NB4 (cell line): Measurements from ENCODE around the gene COL24A1.

Source experiments
- DNase-seq: peaks from one replicate; pipeline ENCODE4 v3.0.0; 2010; ENCODE audit warnings: low read depth
- H3K4me3 ChIP-seq: one replicate; pipeline ENCODE4 v1.5.1; 2011; ENCODE audit warnings: mild to moderate bottlenecking, low read depth, low read length, moderate library complexity
- CTCF ChIP-seq: IDR thresholded peaks from one replicate; pipeline ENCODE4 v1.5.1; 2012; ENCODE audit warnings: low read depth, low read length
- MYC ChIP-seq: IDR thresholded peaks from 2 replicates; pipeline ENCODE4 v1.6.1; 2011; ENCODE audit warnings: low read depth, low read length
- POLR2A ChIP-seq: IDR thresholded peaks from 2 replicates; pipeline ENCODE4 v1.6.1; 2011; ENCODE audit warnings: mild to moderate bottlenecking; ENCODE audit not compliant: insufficient read length; ENCODE audit errors: extremely low read depth
- TF ChIP-seq, protein P1 (sequence below): IDR thresholded peaks from 2 replicates; pipeline ENCODE4 v1.6.1; 2011; ENCODE audit warnings: low read depth, low read length

COL24A1 gene

GRCh38 chr1:86067626-86068025 is 88.9 kb downstream of the COL24A1 start:
- no peak overlapping the region for H3K4me3 ChIP-seq
- DNase-seq: no peak
- TF ChIP-seq, protein P1, sequence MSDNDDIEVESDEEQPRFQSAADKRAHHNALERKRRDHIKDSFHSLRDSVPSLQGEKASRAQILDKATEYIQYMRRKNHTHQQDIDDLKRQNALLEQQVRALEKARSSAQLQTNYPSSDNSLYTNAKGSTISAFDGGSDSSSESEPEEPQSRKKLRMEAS: no peak
- TF ChIP-seq MYC: no peak
- no peak for TF ChIP-seq POLR2A
- no peak for TF ChIP-seq CTCF

DNA sequence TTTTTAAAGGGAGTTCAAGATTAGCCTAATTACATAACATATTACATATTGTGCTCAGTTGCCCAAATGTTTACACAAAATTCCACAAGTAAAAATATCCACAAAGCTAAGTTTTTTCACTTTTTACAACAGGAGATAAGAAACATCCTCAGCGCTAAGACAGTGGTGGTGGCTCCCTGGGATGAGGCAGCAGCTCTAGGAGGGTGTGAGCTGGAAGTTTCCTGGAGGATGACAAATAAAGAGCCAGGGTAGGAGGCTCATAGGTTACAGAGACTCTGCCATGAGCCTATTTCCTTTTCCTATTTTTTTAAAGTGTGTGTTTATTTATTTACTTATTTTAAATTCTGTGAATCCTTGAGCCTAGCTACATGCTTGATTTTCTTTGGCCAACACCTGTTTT is 91.7 kb downstream of the COL24A1 start:
- no peak for DNase-seq
- H3K4me3 ChIP-seq: no peak overlapping the region
- TF ChIP-seq, protein P1: no peak
- TF ChIP-seq MYC: no peak
- no peak for TF ChIP-seq POLR2A
- no peak for TF ChIP-seq CTCF

DNA sequence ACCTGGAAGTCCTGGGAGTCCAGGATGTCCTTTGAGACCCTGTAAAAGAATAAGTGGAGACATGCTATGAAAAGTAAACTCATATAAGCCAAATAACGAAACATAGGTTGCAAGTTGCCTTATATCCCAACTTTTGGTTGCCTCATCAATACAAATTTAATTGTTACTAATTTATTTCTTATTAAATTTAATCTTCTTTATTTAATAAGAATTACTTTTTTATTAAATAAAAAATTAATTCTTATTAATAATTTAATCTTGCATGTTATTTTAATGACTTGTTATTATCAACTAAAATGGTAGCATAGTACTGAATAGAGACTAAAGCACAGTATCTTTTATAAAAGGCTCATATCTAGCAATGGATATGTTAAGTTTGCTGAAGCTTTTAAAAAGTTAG is 92.9 kb downstream of the COL24A1 start:
- TF ChIP-seq POLR2A: no peak
- TF ChIP-seq CTCF: no peak
- TF ChIP-seq MYC: no peak
- TF ChIP-seq, protein P1: no peak
- H3K4me3 ChIP-seq: no peak overlapping the region
- no peak for DNase-seq

DNA sequence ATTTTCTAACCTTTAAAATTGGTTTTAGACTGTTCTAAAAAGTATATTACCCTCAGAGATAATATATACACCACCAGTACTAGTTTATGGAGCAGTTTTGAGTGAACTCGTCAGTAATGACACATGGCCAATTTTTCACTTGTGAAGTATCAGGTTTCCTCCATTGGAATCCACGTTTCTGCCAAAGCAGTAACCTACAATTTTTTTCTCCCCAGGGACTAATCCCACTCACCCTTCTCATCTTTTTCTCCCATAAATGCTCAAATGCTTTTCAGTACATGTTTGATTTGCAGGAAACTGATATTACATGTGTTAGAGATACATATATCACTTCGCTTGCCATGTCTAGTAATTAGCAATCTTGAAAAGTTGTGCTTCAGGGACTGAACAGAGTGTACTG is 94.1 kb downstream of the COL24A1 start:
- TF ChIP-seq, protein P1: no peak
- TF ChIP-seq MYC: no peak
- TF ChIP-seq POLR2A: no peak
- no peak for TF ChIP-seq CTCF
- no peak overlapping the region for H3K4me3 ChIP-seq
- no peak for DNase-seq

- no peak for TF ChIP-seq POLR2A
- no peak for TF ChIP-seq MYC
- TF ChIP-seq, protein P1: no peak
- TF ChIP-seq CTCF: no peak
- no peak for DNase-seq
- no peak overlapping the region for H3K4me3 ChIP-seq
These were observed 95.0 kb downstream of the COL24A1 start for GRCh38 chr1:86061551-86061990.

DNA sequence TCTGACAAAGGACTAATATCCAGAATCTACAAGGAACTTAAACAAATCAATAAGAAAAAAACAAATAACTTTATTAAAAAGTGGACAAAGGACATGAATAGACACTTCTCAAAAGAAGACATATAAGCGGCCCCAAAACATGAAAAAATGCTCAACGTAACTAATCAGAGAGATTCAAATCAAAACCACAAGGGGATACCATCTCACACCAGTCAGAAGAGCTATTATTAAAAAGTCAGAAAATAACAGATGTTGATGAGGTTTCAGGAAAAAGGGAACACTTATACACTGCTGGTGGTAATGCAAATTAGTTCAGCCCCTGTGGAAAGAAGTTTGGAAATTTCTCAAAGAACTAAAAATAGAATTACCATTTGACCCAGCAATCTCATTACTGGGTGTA is 102.2 kb downstream of the COL24A1 start:
- no peak for TF ChIP-seq MYC
- TF ChIP-seq, protein P1: no peak
- TF ChIP-seq CTCF: no peak
- TF ChIP-seq POLR2A: no peak
- no peak for DNase-seq

More for the DNA sequence above, 102.2 kb downstream of the COL24A1 start:
- H3K4me3 ChIP-seq: no peak overlapping the region
